PC-9 (cell line): ENCODE data around the gene CXorf66.

ENCODE experiments used
- EZH2 ChIP-seq: fragments of 200-600 bp; sonication (generic); IDR thresholded peaks from 2 replicates; pipeline ENCODE4 v1.8.0; 2017; ENCODE audit warnings: antibody characterized with exemption, low read depth
- TF ChIP-seq, protein P1 (sequence below): fragments of 200-600 bp; sonication (generic); conservative IDR thresholded peaks from 2 replicates; pipeline ENCODE4 v1.6.1; 2017; ENCODE audit warnings: mixed run types, antibody characterized with exemption, mild to moderate bottlenecking, moderate library complexity

DNA sequence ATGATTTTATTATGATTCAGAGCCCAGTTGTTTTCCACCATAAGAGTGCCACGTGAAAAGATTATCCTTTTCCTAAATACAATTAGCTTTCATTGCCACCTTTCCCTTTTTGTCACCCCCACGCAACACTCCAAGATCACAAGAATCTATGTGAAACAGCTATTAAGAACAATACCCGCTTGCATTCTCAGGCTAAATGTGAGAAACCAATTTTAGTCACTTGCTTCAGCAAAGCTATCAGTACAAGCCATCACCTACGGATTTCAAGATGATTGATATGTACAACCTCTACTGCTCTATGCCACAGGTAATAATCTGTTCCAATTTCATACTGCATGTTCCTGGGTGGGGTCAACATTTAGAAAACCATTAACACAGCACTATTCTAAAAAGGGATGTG lies 34.9 kb downstream of the CXorf66 start:
- TF ChIP-seq, protein P1, sequence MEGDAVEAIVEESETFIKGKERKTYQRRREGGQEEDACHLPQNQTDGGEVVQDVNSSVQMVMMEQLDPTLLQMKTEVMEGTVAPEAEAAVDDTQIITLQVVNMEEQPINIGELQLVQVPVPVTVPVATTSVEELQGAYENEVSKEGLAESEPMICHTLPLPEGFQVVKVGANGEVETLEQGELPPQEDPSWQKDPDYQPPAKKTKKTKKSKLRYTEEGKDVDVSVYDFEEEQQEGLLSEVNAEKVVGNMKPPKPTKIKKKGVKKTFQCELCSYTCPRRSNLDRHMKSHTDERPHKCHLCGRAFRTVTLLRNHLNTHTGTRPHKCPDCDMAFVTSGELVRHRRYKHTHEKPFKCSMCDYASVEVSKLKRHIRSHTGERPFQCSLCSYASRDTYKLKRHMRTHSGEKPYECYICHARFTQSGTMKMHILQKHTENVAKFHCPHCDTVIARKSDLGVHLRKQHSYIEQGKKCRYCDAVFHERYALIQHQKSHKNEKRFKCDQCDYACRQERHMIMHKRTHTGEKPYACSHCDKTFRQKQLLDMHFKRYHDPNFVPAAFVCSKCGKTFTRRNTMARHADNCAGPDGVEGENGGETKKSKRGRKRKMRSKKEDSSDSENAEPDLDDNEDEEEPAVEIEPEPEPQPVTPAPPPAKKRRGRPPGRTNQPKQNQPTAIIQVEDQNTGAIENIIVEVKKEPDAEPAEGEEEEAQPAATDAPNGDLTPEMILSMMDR: no peak
- no peak for TF ChIP-seq EZH2
